ENCODE measurements around the gene ITPR1.

Gene ITPR1

GRCh38 chr3:4819746-4820145, 326.6 kb downstream of the ITPR1 start:
- DNase-seq, result no peak

GRCh38 chr3:4820296-4821121, 327.4 kb downstream of the ITPR1 start:
- DNase-seq, result no peak

- no peak for DNase-seq
These were observed 328.2 kb downstream of the ITPR1 start for GRCh38 chr3:4821338-4821737.

- no peak for DNase-seq
These were observed 328.8 kb downstream of the ITPR1 start for GRCh38 chr3:4821975-4822374.

GRCh38 chr3:4822568-4822967, 329.4 kb downstream of the ITPR1 start:
- DNase-seq, result no peak

- no peak for DNase-seq
These were observed 330.2 kb downstream of the ITPR1 start for GRCh38 chr3:4823385-4823784.

GRCh38 chr3:4823986-4824925, 331.1 kb downstream of the ITPR1 start:
- no peak for DNase-seq

GRCh38 chr3:4824926-4825325, 331.8 kb downstream of the ITPR1 start:
- DNase-seq, result no peak

GRCh38 chr3:4825436-4826236, 332.5 kb downstream of the ITPR1 start:
- no peak for DNase-seq

GRCh38 chr3:4826237-4827100, 333.3 kb downstream of the ITPR1 start:
- no peak for DNase-seq

- DNase-seq, result no peak
These were observed 334.6 kb downstream of the ITPR1 start for GRCh38 chr3:4827767-4828166.

- DNase-seq, result no peak
These were observed 335.3 kb downstream of the ITPR1 start for GRCh38 chr3:4828279-4829030.

- no peak for DNase-seq
These were observed 335.9 kb downstream of the ITPR1 start for GRCh38 chr3:4829031-4829394.

GRCh38 chr3:4830586-4830914, 337.4 kb downstream of the ITPR1 start:
- no peak for DNase-seq

- DNase-seq, result no peak
These were observed 338.4 kb downstream of the ITPR1 start for GRCh38 chr3:4831580-4831950.

GRCh38 chr3:4833471-4833870, 340.3 kb downstream of the ITPR1 start:
- DNase-seq, result no peak

- DNase-seq, result no peak
These were observed 341.3 kb downstream of the ITPR1 start for GRCh38 chr3:4834403-4834866.

GRCh38 chr3:4835616-4836043, 342.5 kb downstream of the ITPR1 start:
- DNase-seq, result no peak

GRCh38 chr3:4836516-4836915, 343.4 kb downstream of the ITPR1 start:
- no peak for DNase-seq

GRCh38 chr3:4837374-4837930, 344.3 kb downstream of the ITPR1 start:
- no peak for DNase-seq

GRCh38 chr3:4838621-4839022, 345.5 kb downstream of the ITPR1 start:
- DNase-seq, result no peak
